A673 (cell line): Measurements from ENCODE around the gene MEOX2. TPM values are rescaled to one million over a fixed set of nuclear protein-coding genes. Genes with fewer than 3 reads are reported as not detected.

ENCODE experiments used
- BruUV-seq: library from RNA; stranded (reverse); fragments of 400-500 nt; replicated peaks from 2 replicates; lab custom pipeline; 2021; lab: Mats Ljungman, UMichigan
- CTCF ChIA-PET: fragments of 300-600 bp; sonication (Branson Sonifier 250); formaldehyde crosslinking; loops from one replicate; lab custom pipeline; 2022; ENCODE audit warnings: antibody characterized with exemption; lab: Charles Lee
- POLR2A ChIA-PET: fragments of 300-600 bp; sonication (Branson Sonifier 250); formaldehyde crosslinking; loops from one replicate; lab custom pipeline; 2022; ENCODE audit warnings: antibody characterized with exemption; ENCODE audit not compliant: low non-redundant PET; lab: Charles Lee
- DNase-seq: peaks from one replicate; pipeline ENCODE4 v3.0.0-alpha.2; 2015; ENCODE audit warnings: low spot score
- H3K27ac ChIP-seq: fragments of 200-600 bp; sonication (generic); 2 replicates; pipeline ENCODE4 v1.5.1; 2016; ENCODE audit warnings: mixed run types, low read depth, mild to moderate bottlenecking, mixed read lengths, antibody characterized with exemption, low read length; ENCODE audit not compliant: poor library complexity, severe bottlenecking
- H3K27me3 ChIP-seq: fragments of 200-600 bp; sonication (generic); replicated peaks from 2 replicates; pipeline ENCODE4 v1.6.1; 2017; ENCODE audit warnings: mixed run types, low read depth, mild to moderate bottlenecking, mixed read lengths, antibody characterized with exemption, low read length; ENCODE audit not compliant: insufficient read depth, poor library complexity
- H3K36me3 ChIP-seq: fragments of 200-600 bp; sonication (generic); 2 replicates; pipeline ENCODE4 v1.6.1; 2016; ENCODE audit warnings: mixed run types, mild to moderate bottlenecking, mixed read lengths, antibody characterized with exemption, low read length; ENCODE audit not compliant: insufficient read depth, poor library complexity, severe bottlenecking
- H3K4me1 ChIP-seq: fragments of 200-600 bp; sonication (generic); 2 replicates; pipeline ENCODE4 v1.6.1; 2017; ENCODE audit warnings: mixed run types, mild to moderate bottlenecking, mixed read lengths, antibody characterized with exemption, low read length; ENCODE audit not compliant: insufficient read depth, poor library complexity, severe bottlenecking
- H3K4me3 ChIP-seq: fragments of 200-600 bp; sonication (generic); 2 replicates; pipeline ENCODE4 v1.5.1; 2016; ENCODE audit warnings: low read depth, mixed run types, mild to moderate bottlenecking, mixed read lengths, low read length; ENCODE audit not compliant: poor library complexity, severe bottlenecking
- H3K9me3 ChIP-seq: fragments of 200-600 bp; sonication (generic); 2 replicates; pipeline ENCODE4 v1.6.1; 2016; ENCODE audit warnings: mixed run types, low read depth, mild to moderate bottlenecking, mixed read lengths, antibody characterized with exemption, low read length; ENCODE audit not compliant: poor library complexity, severe bottlenecking
- CTCF ChIP-seq: fragments of 300-800, 200-600 bp; sonication (generic); conservative IDR thresholded peaks from 2 replicates; pipeline ENCODE4 v1.5.1; 2017; ENCODE audit warnings: low read depth, mild to moderate bottlenecking, antibody characterized with exemption, low read length, moderate library complexity, mixed read lengths
- EZH2 ChIP-seq: fragments of 200-600 bp; sonication (generic); IDR thresholded peaks from 2 replicates; pipeline ENCODE4 v1.6.1; 2017; ENCODE audit warnings: borderline replicate concordance, low read depth, mild to moderate bottlenecking, mixed read lengths, antibody characterized with exemption, low read length; ENCODE audit not compliant: poor library complexity, severe bottlenecking
- intact Hi-C: fragments of 100-400 bp; cut with micrococcal nuclease; formaldehyde crosslinking; loops from one replicate; pipeline ENCODE4 v1.10.0; 2022; ENCODE audit not compliant: unreplicated experiment
- total RNA-seq: library from RNA; stranded (reverse); gene quantifications from 2 replicates; pipeline ENCODE4 v1.2.3, GENCODE V29; 2021

The MEOX2 gene
- total RNA-seq, 1 experiment from 2014 or later = not detected

- POLR2A ChIA-PET = no interaction called here
These were observed 1.8 kb upstream of the MEOX2 start for GRCh38 chr7:15688279-15688626.

DNA sequence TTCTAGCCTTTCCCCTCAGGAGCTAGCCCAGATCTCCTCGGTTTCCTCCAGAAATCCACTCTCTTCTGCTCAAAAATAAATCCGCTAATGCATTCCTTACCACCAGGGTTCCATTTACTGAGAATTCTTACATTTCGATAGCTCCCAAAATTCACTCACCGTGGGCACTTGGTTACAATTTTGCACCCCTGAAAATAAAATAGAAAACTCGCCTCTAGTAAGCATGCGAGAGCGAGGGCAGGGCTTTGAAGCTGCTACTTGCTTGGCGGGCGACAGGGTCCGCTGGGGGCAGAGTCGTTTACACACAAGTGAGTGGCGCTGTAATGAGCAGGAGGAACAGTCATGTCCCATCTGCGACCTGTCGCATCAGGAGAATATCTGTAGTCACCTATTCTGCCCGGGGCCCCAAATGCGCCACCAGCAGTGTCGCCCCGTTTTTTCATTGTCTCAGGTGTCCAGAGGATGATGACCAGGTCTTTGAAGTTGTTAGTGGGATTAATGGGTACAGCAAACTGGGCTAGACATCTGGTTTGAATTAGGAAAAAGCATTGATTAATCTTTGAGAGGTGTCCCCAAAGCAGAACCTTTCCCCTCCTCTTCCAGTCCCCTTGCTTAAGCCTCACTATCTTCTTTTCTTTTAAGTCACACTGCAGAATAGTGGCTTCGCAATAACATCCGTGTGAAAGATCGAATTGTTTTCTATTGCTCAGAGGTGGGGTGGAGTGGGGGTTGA is 1.2 kb upstream of the MEOX2 start:
- ChIA-PET CTCF (no interaction called here), POLR2A (no interaction called here)
- Histone ChIP-seq H3K36me3 (no peaks in the 10 kb centered on the region), H3K27ac (no peak overlapping the region), H3K4me1 (peaks cover 6% of the 10 kb centered on the region), H3K9me3 (no peaks in the 10 kb centered on the region), H3K27me3 (peaks cover 98% of the 10 kb centered on the region), H3K4me3 (no peak overlapping the region)
- intact Hi-C loops = no loop called here
- no TSS peak for BruUV-seq
- no peak for TF ChIP-seq EZH2
- TF ChIP-seq CTCF = peak; percentile 24; the same call in 1 of the 2 replicates
- peak; percentile 11 for DNase-seq

More at GRCh38 chr7:15688279-15688626, 1.8 kb upstream of the MEOX2 start:
- Histone ChIP-seq H3K27me3 (peaks cover 98% of the 10 kb centered on the region), H3K4me1 (peaks cover 6% of the 10 kb centered on the region), H3K9me3 (no peaks in the 10 kb centered on the region), H3K36me3 (no peaks in the 10 kb centered on the region), H3K4me3 (no peak overlapping the region), H3K27ac (no peak overlapping the region)
- intact Hi-C loops = no loop called here
- CTCF ChIA-PET = no interaction called here
- TF ChIP-seq EZH2 (no peak), CTCF (no peak)
- no TSS peak for BruUV-seq
- DNase-seq = no peak

DNA sequence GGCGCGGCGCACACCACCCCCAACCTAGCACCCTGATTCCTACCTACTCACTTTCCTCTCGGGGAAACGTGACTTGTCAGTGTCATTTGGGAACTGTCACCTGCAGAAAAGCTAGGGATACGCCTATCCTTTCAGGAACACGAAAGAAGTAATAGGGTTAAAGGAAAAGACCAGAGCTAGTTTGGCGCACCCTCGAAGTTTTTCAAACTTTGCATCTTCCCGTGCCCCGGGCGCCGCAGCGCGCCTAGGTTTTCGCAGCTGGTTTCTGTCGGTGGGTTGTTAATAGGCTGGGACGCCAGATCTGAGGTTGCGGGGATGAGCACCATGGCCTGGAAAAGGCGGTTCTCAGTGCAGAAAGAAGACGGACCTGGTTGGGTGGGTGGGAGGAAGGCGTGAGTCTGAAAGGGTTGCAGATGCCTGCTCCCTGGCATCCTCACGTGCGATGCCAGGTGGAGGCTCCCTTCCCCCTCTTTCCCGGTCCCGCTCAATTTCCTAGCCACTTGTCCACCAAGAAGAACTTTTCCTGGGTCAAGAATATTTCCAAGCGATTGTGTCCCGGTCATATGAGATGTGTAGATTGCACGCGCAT is 568 bp upstream of the MEOX2 start:
- H3K4me3 ChIP-seq = no peak overlapping the region
- intact Hi-C loops = no loop called here

More for the DNA sequence above, 568 bp upstream of the MEOX2 start:
- BruUV-seq = no TSS peak
- Histone ChIP-seq H3K4me1 (peaks cover 6% of the 10 kb centered on the region), H3K9me3 (no peaks in the 10 kb centered on the region), H3K27ac (no peak overlapping the region), H3K27me3 (peaks cover 100% of the 10 kb centered on the region), H3K36me3 (no peaks in the 10 kb centered on the region)
- DNase-seq = no peak
- ChIA-PET POLR2A (no interaction called here), CTCF (no interaction called here)
- no peak for TF ChIP-seq CTCF
